Mammary epithelial cell (primary cell): ENCODE measurements around the gene PAPPA2.

Experiments used
- EZH2 ChIP-seq: IDR thresholded peaks from 2 replicates; pipeline ENCODE4 v1.6.1; 2012; ENCODE audit warnings: low read length, inconsistent platforms, borderline replicate concordance
- TF ChIP-seq, protein P1 (sequence below), 2 donors: IDR thresholded peaks in 1 of 2; conservative IDR thresholded peaks in 1 of 2; 2 replicates each; pipeline ENCODE4 v1.5.1; 2011 to 2012; ENCODE audit warnings: inconsistent platforms in 2 of 2, low read length in 2 of 2, mild to moderate bottlenecking in 2 of 2, control low read depth in 1 of 2, low read depth in 1 of 2; ENCODE audit not compliant: insufficient read depth in 1 of 2; ENCODE audit errors: extremely low read depth in 1 of 2

DNA sequence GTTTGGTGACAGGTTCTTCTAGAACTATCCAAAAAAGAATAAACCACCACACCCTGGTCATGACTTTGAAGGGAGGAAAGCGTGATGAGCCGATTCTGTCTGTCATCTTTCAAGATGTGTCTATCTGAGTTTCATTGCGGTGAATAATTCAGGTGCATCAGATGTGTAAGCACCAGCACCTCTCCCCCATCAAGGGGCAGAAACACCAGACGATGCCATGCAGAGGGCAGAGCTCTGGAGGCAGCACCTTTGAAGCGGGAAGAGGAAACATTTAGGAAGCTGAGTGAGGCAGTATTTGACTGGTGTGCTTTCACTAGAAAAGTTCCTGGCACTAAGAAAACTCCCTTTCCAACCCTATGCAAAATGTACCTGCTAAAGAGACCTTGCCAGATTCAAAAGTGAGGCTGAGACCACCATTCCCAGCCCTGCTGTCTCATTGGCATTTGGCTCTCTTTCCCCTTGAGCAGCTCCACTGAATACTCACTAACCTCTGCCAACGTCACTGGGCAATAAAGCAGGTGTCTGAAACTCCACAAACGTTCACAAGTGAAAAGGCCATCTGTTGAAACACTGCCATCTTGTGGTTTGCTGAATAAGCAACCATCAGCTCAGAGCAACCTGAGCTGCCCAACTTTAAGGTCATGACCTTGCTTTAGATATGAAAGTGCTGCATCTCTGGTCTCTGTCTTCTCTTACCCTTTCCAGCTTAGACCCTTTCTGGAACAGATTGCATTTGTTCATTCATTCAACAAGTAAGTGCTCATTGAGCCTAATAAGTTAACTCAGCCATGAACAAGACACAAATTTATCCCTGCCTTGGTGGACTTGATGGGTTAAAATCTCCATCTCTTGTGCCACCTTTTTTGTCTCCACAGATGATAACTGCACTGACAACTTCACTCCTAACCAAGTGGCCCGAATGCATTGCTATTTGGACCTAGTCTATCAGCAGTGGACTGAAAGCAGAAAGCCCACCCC, 228.6 kb downstream of the PAPPA2 start:
- TF ChIP-seq, protein P1, sequence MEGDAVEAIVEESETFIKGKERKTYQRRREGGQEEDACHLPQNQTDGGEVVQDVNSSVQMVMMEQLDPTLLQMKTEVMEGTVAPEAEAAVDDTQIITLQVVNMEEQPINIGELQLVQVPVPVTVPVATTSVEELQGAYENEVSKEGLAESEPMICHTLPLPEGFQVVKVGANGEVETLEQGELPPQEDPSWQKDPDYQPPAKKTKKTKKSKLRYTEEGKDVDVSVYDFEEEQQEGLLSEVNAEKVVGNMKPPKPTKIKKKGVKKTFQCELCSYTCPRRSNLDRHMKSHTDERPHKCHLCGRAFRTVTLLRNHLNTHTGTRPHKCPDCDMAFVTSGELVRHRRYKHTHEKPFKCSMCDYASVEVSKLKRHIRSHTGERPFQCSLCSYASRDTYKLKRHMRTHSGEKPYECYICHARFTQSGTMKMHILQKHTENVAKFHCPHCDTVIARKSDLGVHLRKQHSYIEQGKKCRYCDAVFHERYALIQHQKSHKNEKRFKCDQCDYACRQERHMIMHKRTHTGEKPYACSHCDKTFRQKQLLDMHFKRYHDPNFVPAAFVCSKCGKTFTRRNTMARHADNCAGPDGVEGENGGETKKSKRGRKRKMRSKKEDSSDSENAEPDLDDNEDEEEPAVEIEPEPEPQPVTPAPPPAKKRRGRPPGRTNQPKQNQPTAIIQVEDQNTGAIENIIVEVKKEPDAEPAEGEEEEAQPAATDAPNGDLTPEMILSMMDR (conservative IDR thresholded peaks at IDR 0.05 in 1 of 2, IDR thresholded peaks at IDR 0.05 in 1 of 2; ENCODE audit: extremely low read depth in 1 of 2, insufficient read depth in 1 of 2, low read depth in 1 of 2, low read length in 2 of 2) = peak; percentile 82 to 85
- TF ChIP-seq EZH2 = no peak
